Fibroblast of lung (primary cell): Measurements from ENCODE around the gene CCDC73.

Experiments
- EZH2 ChIP-seq: IDR thresholded peaks from 2 replicates; pipeline ENCODE4 v1.5.1; 2012; ENCODE audit warnings: low read length, control low read depth, mild to moderate bottlenecking; ENCODE audit errors: missing control alignments
- TF ChIP-seq, protein P1 (sequence below), 2 donors: IDR thresholded peaks in 1 of 2; conservative IDR thresholded peaks in 1 of 2; 1 replicate in 1 of 2; 2 replicates in 1 of 2; pipeline ENCODE4 v1.5.1; 2011 to 2012; ENCODE audit warnings: low read length in 2 of 2, control low read depth in 1 of 2, inconsistent platforms in 1 of 2, low read depth in 1 of 2, mild to moderate bottlenecking in 1 of 2

GRCh38 chr11:32774081-32774480 lies 20.4 kb downstream of the CCDC73 start:
- TF ChIP-seq EZH2 = no peak
- TF ChIP-seq, protein P1, sequence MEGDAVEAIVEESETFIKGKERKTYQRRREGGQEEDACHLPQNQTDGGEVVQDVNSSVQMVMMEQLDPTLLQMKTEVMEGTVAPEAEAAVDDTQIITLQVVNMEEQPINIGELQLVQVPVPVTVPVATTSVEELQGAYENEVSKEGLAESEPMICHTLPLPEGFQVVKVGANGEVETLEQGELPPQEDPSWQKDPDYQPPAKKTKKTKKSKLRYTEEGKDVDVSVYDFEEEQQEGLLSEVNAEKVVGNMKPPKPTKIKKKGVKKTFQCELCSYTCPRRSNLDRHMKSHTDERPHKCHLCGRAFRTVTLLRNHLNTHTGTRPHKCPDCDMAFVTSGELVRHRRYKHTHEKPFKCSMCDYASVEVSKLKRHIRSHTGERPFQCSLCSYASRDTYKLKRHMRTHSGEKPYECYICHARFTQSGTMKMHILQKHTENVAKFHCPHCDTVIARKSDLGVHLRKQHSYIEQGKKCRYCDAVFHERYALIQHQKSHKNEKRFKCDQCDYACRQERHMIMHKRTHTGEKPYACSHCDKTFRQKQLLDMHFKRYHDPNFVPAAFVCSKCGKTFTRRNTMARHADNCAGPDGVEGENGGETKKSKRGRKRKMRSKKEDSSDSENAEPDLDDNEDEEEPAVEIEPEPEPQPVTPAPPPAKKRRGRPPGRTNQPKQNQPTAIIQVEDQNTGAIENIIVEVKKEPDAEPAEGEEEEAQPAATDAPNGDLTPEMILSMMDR (conservative IDR thresholded peaks at IDR 0.05 in 1 of 2, IDR thresholded peaks at IDR 0.05 in 1 of 2; ENCODE audit: low read depth in 1 of 2, low read length in 2 of 2) = no peak
